ENCODE results near the gene GCC1. TPM values are rescaled to one million over a fixed set of nuclear protein-coding genes. Genes with fewer than 3 reads are reported as not detected.

GCC1 gene
- polyA plus RNA-seq, 3 donors = 5.9 to 9.2 (median 6.4) TPM

- Histone ChIP-seq H3K9ac (ENCODE audit: insufficient read depth, low read length, poor library complexity, severe bottlenecking) (no peak overlapping the region), H2AFZ (ENCODE audit: insufficient read depth, low read depth, low read length, poor library complexity, severe bottlenecking) (no peak overlapping the region), H3K27me3 (ENCODE audit: control insufficient read depth in 2 of 2, insufficient read depth in 2 of 2, low read length in 2 of 2) (peaks cover 32 to 36% of the 10 kb centered on the region in 2 donors), H3K27ac (ENCODE audit: low read depth in 1 of 2, low read length in 2 of 2) (no peak overlapping the region), H3K9me3 (replicated peaks in 1 of 2; ENCODE audit: control insufficient read depth in 1 of 2, insufficient read depth in 1 of 2, low read length in 2 of 2) (no peaks in the 10 kb centered on the region), H3K36me3 (replicated peaks in 1 of 2; ENCODE audit: control insufficient read depth in 1 of 2, insufficient read depth in 2 of 2, low read length in 2 of 2) (no peaks in the 10 kb centered on the region), H3K4me3 (replicated peaks in 1 of 3; ENCODE audit: low read depth in 2 of 3, low read length in 3 of 3) (no peak overlapping the region), H3K4me1 (ENCODE audit: control insufficient read depth in 1 of 2, insufficient read depth in 2 of 2, low read length in 2 of 2) (no peaks in the 10 kb centered on the region), H3K79me2 (ENCODE audit: insufficient read depth, low read length) (no peaks in the 10 kb centered on the region), H4K20me1 (ENCODE audit: insufficient read depth, low read length) (no peaks in the 10 kb centered on the region), H3K4me2 (replicated peaks; ENCODE audit: extremely low read depth, low read length, poor library complexity, severe bottlenecking) (no peak overlapping the region)
- H3K9me3 Mint-ChIP-seq = peaks cover 0 to 7% (median 2%) of the 10 kb centered on the region in 7 donors
- no CpG with 5 or more reads among the region's 2 CpGs for WGBS (ENCODE audit: insufficient coverage)
- peaks cover 4% of the 10 kb centered on the region for H3K4me1 Mint-ChIP-seq
- TF ChIP-seq CTCF (IDR thresholded peaks at IDR 0.05) = no peak
- H3K36me3 Mint-ChIP-seq = no peaks in the 10 kb centered on the region
- H3K27ac Mint-ChIP-seq = no peak overlapping the region
- no peak for DNase-seq
- intact Hi-C loops (cut with micrococcal nuclease) = no loop called here
- peak overlapping the region in 1 of 2 donors; percentile 62 for H3K4me3 Mint-ChIP-seq
- peaks cover 26 to 55% (median 28%) of the 10 kb centered on the region in 3 donors for H3K27me3 Mint-ChIP-seq (ENCODE audit: low read depth in 3 of 3)
Observed at GRCh38 chr7:127536394-127536691, 49.1 kb downstream of the GCC1 start.

GRCh38 chr7:127535546-127536393, 49.6 kb downstream of the GCC1 start:
- no peaks in the 10 kb centered on the region for H3K4me1 ChIP-seq (ENCODE audit: control insufficient read depth in 1 of 2, insufficient read depth in 2 of 2, low read length in 2 of 2)
- H3K4me1 Mint-ChIP-seq = peaks cover 4% of the 10 kb centered on the region
- H3K9me3 Mint-ChIP-seq = peaks cover 0 to 7% (median 2%) of the 10 kb centered on the region in 7 donors
- DNase-seq = no peak
- H3K4me2 ChIP-seq (replicated peaks; ENCODE audit: extremely low read depth, low read length, poor library complexity, severe bottlenecking) = no peak overlapping the region
- H3K79me2 ChIP-seq (ENCODE audit: insufficient read depth, low read length) = no peaks in the 10 kb centered on the region
- H3K4me3 Mint-ChIP-seq = peak overlapping the region in 1 of 2 donors; percentile 62
- WGBS (ENCODE audit: insufficient coverage) = 91% methylated on average over 3 of the region's 11 CpGs
- H3K36me3 Mint-ChIP-seq = no peaks in the 10 kb centered on the region
- no peak overlapping the region for H2AFZ ChIP-seq (ENCODE audit: insufficient read depth, low read depth, low read length, poor library complexity, severe bottlenecking)
- no peak overlapping the region for H3K27ac Mint-ChIP-seq
- H3K36me3 ChIP-seq (replicated peaks in 1 of 2; ENCODE audit: control insufficient read depth in 1 of 2, insufficient read depth in 2 of 2, low read length in 2 of 2) = no peaks in the 10 kb centered on the region
- H3K4me3 ChIP-seq (replicated peaks in 1 of 3; ENCODE audit: low read depth in 2 of 3, low read length in 3 of 3) = no peak overlapping the region
- H3K27me3 Mint-ChIP-seq (ENCODE audit: low read depth in 3 of 3) = peaks cover 26 to 54% (median 28%) of the 10 kb centered on the region in 3 donors
- H3K27ac ChIP-seq (ENCODE audit: low read depth in 1 of 2, low read length in 2 of 2) = no peak overlapping the region
- no peaks in the 10 kb centered on the region for H4K20me1 ChIP-seq (ENCODE audit: insufficient read depth, low read length)
- TF ChIP-seq CTCF (IDR thresholded peaks at IDR 0.05) = no peak
- no peaks in the 10 kb centered on the region for H3K9me3 ChIP-seq (replicated peaks in 1 of 2; ENCODE audit: control insufficient read depth in 1 of 2, insufficient read depth in 1 of 2, low read length in 2 of 2)
- peaks cover 32 to 36% of the 10 kb centered on the region in 2 donors for H3K27me3 ChIP-seq (ENCODE audit: control insufficient read depth in 2 of 2, insufficient read depth in 2 of 2, low read length in 2 of 2)
- H3K9ac ChIP-seq (ENCODE audit: insufficient read depth, low read length, poor library complexity, severe bottlenecking) = no peak overlapping the region
- intact Hi-C loops (cut with micrococcal nuclease) = no loop called here

Data from CD14-positive monocyte (primary cell).